ENCODE data around the gene TXK.

Gene TXK

DNA sequence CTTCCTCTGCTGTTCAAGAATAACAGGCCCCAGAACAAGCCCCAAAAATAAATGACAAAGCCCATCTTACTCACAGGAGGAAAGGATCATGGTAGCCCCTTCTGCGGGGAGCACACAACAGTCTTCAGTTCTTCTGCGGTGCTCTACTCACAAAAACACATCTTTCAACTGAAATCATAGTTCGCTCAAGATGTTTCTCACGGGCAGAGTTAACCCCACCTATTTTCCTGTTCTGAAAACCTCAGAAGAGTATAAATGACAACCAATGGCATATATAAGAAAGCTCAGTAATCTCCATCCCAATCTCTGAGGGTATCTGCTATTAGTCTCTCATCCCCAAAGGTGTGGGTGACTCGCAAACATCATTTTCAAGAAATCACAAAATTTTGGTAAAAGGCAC is at the start of gene TXK:
Gene TXK, minus strand, starts transcription at position 170 of the 400 bp plus-strand sequence. Its CDS starts 80 bp downstream, at position 90.
- DNase-seq (ENCODE audit: low read depth): no peak
- no peak within 1 kb of the TSS for H3K4me3 ChIP-seq (ENCODE audit: low read length)
- TF ChIP-seq, protein P1, sequence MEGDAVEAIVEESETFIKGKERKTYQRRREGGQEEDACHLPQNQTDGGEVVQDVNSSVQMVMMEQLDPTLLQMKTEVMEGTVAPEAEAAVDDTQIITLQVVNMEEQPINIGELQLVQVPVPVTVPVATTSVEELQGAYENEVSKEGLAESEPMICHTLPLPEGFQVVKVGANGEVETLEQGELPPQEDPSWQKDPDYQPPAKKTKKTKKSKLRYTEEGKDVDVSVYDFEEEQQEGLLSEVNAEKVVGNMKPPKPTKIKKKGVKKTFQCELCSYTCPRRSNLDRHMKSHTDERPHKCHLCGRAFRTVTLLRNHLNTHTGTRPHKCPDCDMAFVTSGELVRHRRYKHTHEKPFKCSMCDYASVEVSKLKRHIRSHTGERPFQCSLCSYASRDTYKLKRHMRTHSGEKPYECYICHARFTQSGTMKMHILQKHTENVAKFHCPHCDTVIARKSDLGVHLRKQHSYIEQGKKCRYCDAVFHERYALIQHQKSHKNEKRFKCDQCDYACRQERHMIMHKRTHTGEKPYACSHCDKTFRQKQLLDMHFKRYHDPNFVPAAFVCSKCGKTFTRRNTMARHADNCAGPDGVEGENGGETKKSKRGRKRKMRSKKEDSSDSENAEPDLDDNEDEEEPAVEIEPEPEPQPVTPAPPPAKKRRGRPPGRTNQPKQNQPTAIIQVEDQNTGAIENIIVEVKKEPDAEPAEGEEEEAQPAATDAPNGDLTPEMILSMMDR (conservative IDR thresholded peaks at IDR 0.05; ENCODE audit: low read length): no peak

DNA sequence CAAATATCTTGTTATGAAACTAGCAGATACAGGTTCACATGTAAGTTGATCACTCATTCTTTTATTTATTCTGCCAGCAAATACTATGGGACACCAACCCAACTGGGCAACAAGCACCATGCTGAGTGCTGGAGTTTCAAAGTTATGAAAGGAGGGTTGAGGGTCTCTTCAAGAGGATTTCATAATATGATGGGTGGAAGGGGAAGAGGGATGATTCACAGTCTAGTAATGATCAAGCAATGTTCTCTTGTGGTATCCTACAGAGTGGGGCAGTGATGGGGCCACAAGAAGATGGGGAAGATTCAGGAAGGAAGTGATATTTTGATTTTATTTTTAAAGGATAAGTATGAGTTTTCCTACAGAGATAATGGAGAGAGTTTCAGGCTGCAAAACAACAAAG is 46.2 kb upstream of the TXK start:
- peak; percentile 2 for DNase-seq (ENCODE audit: low read depth)
- H3K4me3 ChIP-seq (ENCODE audit: low read length): no peak overlapping the region
- TF ChIP-seq, protein P1 (conservative IDR thresholded peaks at IDR 0.05; ENCODE audit: low read length): no peak

DNA sequence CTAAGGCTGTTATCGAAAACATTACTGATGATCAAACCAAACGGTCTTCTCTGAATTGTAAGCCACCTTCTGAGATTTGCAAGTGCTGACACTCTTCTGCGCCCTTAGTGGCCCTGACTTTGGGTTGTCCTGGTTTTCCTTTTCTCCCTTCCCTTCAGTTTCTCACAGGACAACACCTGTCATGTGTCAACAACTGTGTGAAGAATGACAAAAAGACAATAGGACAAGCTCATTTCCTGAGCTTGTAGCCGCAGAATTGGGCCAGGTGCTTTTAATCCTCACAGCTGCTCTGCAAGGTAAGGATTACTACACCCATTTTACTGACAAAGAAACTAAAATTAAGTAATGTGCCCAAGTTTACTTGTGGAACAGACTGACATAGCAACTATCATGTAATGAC is 44.9 kb upstream of the TXK start:
- TF ChIP-seq, protein P1 (conservative IDR thresholded peaks at IDR 0.05; ENCODE audit: low read length): no peak
- DNase-seq (ENCODE audit: low read depth): no peak
- H3K4me3 ChIP-seq (ENCODE audit: low read length): no peak overlapping the region

DNA sequence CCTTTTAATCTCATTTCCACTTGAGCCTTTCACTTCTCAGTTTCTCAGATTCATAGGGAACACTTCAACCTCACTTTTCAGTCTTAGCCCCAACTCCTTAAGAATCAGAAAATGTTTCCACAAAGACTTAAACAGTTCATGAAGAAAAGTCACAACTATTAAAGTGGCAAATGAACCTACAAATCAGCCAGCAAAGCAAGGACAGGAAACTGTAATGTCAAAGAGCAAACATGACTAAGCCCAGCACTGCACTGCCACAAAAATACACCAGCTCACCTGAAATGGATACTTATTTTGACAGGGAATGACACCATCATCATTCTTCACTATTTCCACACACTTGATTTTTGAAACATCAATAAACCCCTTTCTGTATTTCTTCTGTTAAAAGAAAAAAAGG is 41.8 kb upstream of the TXK start:
- no peak overlapping the region for H3K4me3 ChIP-seq (ENCODE audit: low read length)
- TF ChIP-seq, protein P1 (conservative IDR thresholded peaks at IDR 0.05; ENCODE audit: low read length): no peak
- DNase-seq (ENCODE audit: low read depth): no peak

DNA sequence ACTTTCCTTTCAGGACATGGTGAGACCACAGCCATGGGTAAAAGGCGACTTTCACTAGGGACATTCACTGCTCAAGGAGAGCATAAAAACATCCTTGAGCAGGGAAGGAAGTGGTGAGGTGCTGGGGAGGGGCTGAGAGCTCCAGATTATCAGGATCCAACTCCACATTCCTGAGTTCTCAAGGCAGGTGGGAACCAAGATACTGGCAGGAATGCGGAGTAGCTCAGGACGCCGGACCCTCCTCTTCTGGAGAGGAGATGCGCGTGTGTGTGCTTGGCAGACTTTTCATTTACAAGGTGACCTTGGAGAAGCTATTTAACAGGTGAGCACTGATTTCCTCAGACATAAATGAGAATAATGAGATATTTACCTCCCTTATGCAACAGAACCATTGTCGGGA is 41.3 kb upstream of the TXK start:
- TF ChIP-seq, protein P1 (conservative IDR thresholded peaks at IDR 0.05; ENCODE audit: low read length): no peak
- no peak overlapping the region for H3K4me3 ChIP-seq (ENCODE audit: low read length)
- DNase-seq (ENCODE audit: low read depth): no peak

DNA sequence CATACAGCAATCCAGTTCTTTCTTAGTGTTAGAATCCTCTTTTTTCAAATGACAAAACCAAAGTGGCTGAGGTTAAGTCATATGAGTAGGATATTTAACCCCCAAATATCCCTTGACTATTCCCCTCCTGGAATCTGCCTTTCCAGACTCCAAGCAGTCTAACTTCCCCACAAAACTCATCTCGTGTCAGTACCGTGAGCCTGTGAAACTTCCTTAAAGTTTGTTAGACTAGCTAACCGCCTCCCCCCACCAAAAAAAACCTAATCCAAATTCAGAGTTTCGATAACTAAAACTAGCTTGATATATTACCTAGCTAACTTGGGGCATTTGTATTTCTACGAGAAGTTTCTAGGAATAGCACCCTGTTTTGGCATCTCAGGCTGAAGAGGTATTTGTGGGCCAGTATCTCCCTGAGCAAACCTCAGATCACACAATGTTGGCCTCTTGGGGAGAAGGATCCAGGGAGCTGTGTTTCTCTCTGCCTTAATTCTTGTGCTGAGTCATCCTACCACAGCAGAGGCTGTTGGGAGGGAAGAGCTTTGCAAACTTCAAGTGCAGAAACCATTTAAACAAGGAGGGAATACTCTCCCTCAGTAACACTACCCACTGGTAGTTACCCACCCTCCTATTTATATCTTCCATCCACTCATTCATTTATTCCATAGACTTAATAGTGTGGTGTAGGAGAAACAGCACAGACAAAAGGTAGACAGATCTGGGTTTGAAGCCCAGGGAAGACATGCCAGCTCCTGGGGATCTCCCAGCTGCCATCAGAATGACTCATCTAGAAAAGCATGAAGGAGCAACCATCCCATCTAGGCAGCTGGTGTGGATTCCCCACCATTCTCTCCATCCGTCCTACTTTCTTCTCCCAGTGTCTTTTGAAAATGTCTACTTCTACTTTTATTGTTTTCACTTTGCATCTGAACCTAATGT is 39.3 kb upstream of the TXK start:
- TF ChIP-seq, protein P1 (conservative IDR thresholded peaks at IDR 0.05; ENCODE audit: low read length): no peak
- no peak overlapping the region for H3K4me3 ChIP-seq (ENCODE audit: low read length)
- peak; percentile 78 for DNase-seq (ENCODE audit: low read depth)

DNA sequence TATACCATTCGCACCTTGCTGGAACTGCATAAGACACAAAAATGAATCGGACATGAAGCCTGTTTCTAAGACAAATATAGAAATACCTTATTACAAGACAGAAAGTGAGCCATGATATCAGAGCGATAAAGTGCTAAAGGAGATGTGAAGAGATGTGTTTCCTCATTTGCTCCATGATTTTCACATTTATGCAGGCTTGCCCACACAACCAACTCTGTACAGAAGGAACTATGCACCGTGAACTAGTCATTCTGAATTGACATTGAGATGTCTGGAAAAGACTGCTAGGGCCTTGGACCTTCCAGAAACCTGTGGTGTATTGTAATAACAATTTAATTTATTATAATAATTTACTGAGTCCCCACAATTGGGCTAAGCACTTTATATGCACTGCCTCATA is 38.6 kb upstream of the TXK start:
- TF ChIP-seq, protein P1 (conservative IDR thresholded peaks at IDR 0.05; ENCODE audit: low read length): no peak
- no peak overlapping the region for H3K4me3 ChIP-seq (ENCODE audit: low read length)
- no peak for DNase-seq (ENCODE audit: low read depth)
